Endothelial cell (in vitro differentiated cells): ENCODE measurements around the gene TTC34. TPM values are rescaled to one million over a fixed set of nuclear protein-coding genes. Genes with fewer than 3 reads are reported as not detected.

Source experiments
- DNase-seq: peaks from one replicate; pipeline ENCODE4 v3.0.0; 2021; ENCODE audit warnings: low spot score
- H3K27ac Mint-ChIP-seq: one replicate; pipeline ENCODE4 v1.8.0; 2021; ENCODE audit warnings: mixed read lengths, inconsistent platforms; ENCODE audit not compliant: unreplicated experiment
- H3K27me3 Mint-ChIP-seq: one replicate; pipeline ENCODE4 v1.8.0; 2021; ENCODE audit warnings: mild to moderate bottlenecking, moderate library complexity, mixed read lengths, inconsistent platforms; ENCODE audit not compliant: unreplicated experiment
- H3K36me3 Mint-ChIP-seq: one replicate; pipeline ENCODE4 v1.8.0; 2021; ENCODE audit warnings: mild to moderate bottlenecking, low read depth, mixed read lengths, inconsistent platforms; ENCODE audit not compliant: unreplicated experiment
- H3K4me1 Mint-ChIP-seq: one replicate; pipeline ENCODE4 v1.8.0; 2021; ENCODE audit warnings: mild to moderate bottlenecking, mixed read lengths, inconsistent platforms; ENCODE audit not compliant: unreplicated experiment
- H3K4me3 Mint-ChIP-seq: one replicate; pipeline ENCODE4 v1.8.0; 2021; ENCODE audit warnings: mild to moderate bottlenecking, mixed read lengths, inconsistent platforms; ENCODE audit not compliant: unreplicated experiment
- H3K9me3 Mint-ChIP-seq: one replicate; pipeline ENCODE4 v1.8.0; 2021; ENCODE audit warnings: mixed read lengths, inconsistent platforms; ENCODE audit not compliant: unreplicated experiment
- total RNA-seq: library from RNA; stranded (reverse); fragmentation: NEBNext Ultra II Directional; extraction: Animal tissue kit (Norgen Biotek cat#: 25700); gene quantifications from one replicate; pipeline ENCODE4 v1.2.1, GENCODE V29; 2021; ENCODE audit not compliant: unreplicated experiment
- TF ChIP-seq, protein P1 (sequence below): fragments of 200-600 bp; sonication (generic); IDR thresholded peaks from one replicate; pipeline ENCODE4 v1.5.0; 2021; ENCODE audit warnings: antibody characterized with exemption; ENCODE audit not compliant: unreplicated experiment

Gene TTC34
- total RNA-seq, 1 donor from 2014 or later = 0.82 TPM

DNA sequence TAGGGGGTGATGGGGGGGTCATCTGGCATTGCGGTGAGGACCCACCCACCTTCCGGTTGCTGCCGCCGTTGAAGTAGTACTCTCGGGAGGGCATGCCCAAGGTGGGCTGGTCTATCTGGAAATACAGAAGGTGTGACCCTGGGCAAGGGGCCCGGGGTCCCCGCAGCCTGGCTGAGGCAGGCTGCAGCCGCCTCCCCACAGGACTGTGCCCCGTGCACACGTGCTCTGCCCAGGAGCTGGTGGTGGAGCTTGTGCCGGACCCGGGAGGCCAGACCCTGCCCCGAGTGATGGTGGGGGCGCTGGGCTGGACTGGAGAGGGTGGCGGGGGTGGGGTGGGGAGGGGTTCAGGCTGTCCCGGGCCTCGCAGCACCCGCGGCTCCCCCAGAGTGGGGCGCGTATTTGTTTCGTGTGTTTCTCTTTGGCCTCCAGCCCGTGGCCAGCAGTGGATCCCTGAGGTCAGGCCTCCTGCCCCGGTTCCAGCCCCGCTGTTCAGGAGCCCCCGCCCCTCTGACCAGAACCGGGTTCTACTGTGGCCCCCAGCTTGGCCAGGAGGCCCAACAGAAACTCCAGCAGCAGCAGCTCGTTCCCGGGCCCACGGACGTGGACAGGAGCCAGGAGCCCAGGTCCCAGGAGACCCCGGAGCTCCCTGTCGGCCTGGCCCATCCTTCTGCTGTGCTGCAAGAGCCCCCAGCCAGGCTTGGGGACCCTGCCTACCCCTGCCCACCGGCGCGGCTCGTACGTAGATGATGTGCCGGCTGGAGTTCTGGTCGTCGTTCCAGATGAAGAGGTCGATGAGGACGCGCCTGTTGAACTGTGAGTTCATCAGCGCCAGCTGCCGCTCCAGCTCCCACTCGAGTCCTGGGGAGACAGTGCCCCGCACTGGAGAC lies 195.7 kb downstream of the TTC34 start:
- H3K36me3 Mint-ChIP-seq = no peaks in the 10 kb centered on the region
- no peak overlapping the region for H3K27ac Mint-ChIP-seq
- no peaks in the 10 kb centered on the region for H3K9me3 Mint-ChIP-seq
- TF ChIP-seq, protein P1, sequence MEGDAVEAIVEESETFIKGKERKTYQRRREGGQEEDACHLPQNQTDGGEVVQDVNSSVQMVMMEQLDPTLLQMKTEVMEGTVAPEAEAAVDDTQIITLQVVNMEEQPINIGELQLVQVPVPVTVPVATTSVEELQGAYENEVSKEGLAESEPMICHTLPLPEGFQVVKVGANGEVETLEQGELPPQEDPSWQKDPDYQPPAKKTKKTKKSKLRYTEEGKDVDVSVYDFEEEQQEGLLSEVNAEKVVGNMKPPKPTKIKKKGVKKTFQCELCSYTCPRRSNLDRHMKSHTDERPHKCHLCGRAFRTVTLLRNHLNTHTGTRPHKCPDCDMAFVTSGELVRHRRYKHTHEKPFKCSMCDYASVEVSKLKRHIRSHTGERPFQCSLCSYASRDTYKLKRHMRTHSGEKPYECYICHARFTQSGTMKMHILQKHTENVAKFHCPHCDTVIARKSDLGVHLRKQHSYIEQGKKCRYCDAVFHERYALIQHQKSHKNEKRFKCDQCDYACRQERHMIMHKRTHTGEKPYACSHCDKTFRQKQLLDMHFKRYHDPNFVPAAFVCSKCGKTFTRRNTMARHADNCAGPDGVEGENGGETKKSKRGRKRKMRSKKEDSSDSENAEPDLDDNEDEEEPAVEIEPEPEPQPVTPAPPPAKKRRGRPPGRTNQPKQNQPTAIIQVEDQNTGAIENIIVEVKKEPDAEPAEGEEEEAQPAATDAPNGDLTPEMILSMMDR = no peak
- no peak overlapping the region for H3K4me3 Mint-ChIP-seq
- peaks cover 5% of the 10 kb centered on the region for H3K27me3 Mint-ChIP-seq
- no peaks in the 10 kb centered on the region for H3K4me1 Mint-ChIP-seq
- DNase-seq = no peak

DNA sequence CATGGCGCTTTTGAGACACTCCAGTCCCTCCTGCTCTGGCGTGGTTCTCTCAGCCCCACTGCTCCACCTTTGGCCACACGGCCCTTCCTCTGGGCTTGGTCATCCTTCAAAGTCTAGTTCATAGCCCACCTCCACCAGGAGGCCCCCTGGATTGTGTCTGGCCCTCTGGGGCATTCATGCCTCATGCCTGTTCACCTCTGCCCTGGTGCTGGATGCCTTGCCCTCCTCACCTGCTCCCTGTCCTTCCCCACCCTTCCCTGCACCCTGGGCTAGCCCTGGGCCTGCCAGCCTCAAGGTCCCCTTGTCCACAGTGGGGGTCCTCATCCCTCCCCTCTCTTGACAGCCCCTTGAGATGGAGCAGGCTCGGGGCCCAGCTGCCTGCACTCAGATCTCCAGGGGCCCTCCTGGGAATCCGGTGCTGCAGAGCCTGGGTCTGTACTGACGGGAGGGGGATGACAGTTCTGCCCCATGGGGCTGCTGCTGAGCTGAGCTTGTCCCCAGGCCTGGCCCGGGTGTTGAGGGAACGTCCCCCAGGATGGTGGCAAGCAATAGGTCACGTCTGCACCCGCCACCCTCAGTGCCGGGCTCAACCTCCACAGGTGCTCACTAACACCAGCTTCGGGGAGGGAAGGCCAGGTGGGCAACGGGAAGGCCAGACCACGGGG lies 196.5 kb downstream of the TTC34 start:
- Mint-ChIP-seq H3K9me3 (no peaks in the 10 kb centered on the region), H3K27ac (no peak overlapping the region), H3K4me3 (no peak overlapping the region), H3K4me1 (no peaks in the 10 kb centered on the region), H3K36me3 (no peaks in the 10 kb centered on the region), H3K27me3 (peaks cover 3% of the 10 kb centered on the region)
- no peak for DNase-seq
- TF ChIP-seq, protein P1 = no peak

DNA sequence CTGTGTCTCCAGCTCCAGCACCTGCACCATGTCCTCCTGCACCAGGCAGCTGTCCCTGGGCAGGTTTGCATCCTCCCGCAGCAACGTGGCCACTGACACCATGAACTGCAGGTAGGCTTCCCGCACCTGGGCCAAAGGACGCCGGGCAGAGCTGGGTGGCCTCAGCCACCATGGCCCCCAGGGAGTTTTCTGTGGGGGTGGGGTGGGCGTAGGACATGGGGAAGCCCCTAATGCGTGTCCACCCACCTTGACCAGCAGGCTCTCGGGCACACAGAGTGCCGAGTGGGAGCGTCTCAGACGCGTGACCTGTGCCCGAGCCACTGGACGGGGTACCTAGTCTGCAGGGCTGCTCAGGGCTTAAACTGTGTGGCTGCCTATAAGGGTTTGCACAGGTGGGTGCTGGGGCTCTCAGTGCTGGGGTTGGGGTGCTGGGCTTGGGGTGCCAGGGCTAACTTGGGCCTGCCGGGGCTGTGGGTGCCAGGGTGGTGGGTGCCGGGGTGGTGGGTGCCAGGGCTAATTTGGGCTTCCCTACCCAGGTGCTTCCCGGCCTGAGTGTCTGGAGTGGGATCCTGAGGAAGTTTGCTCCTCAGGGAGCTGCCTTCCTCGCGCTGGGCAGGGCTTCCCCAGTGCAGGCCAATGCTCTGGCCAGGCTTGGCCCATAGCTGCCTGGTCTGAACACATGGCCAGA lies 197.2 kb downstream of the TTC34 start:
- no peaks in the 10 kb centered on the region for H3K9me3 Mint-ChIP-seq
- no peak for DNase-seq
- H3K4me1 Mint-ChIP-seq = no peaks in the 10 kb centered on the region
- no peak overlapping the region for H3K27ac Mint-ChIP-seq
- H3K4me3 Mint-ChIP-seq = no peak overlapping the region
- TF ChIP-seq, protein P1 = no peak
- peaks cover 3% of the 10 kb centered on the region for H3K27me3 Mint-ChIP-seq
- no peaks in the 10 kb centered on the region for H3K36me3 Mint-ChIP-seq

DNA sequence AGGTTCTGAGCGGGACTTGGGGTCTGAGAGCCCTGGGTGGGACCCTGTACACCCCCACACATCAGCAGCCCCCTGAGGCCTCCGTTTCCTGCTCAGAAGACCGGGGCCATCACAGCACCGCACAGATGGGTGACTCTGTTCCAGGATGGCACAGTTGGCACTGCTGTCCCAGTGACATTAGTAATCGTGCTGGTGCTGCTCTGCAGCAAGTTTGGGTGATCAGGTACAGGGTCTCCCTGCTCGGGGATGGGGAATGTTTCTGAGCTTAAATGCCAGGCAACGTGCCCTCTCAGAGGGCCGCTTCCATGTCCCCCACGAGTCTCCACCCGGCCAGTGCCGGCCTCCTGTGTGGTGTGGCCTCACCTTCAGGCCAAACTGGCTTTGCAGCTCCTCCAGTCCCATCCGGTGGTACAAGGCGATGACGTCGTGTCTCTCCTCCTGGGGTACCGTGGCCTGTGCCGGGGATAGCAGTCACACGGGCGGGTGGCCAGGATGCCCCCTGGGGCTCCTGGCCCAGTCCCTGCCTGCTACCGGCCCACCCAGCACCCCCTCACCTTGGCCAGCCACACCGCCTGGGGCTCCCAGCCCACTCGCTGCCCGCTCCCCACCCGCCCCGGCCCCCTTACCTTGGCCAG lies 197.9 kb downstream of the TTC34 start:
- no peak overlapping the region for H3K27ac Mint-ChIP-seq
- no peaks in the 10 kb centered on the region for H3K9me3 Mint-ChIP-seq
- DNase-seq = no peak
- H3K27me3 Mint-ChIP-seq = peaks cover 3% of the 10 kb centered on the region
- TF ChIP-seq, protein P1 = no peak
- no peak overlapping the region for H3K4me3 Mint-ChIP-seq
- H3K36me3 Mint-ChIP-seq = no peaks in the 10 kb centered on the region
- no peaks in the 10 kb centered on the region for H3K4me1 Mint-ChIP-seq
